Activated naive CD4-positive, alpha-beta T cell treated with anti-CD3 and anti-CD28 coated beads, Interleukin-2, amount 50 U/mL, for 24 hours (primary cell): ENCODE results near the gene GAS6.

Experiments used
- H3K27ac Mint-ChIP-seq: one replicate; pipeline ENCODE4 v1.8.0; 2021; ENCODE audit warnings: mild to moderate bottlenecking, mixed read lengths
- H3K27me3 Mint-ChIP-seq: one replicate; pipeline ENCODE4 v1.8.0; 2021; ENCODE audit warnings: mixed read lengths
- H3K36me3 Mint-ChIP-seq: one replicate; pipeline ENCODE4 v1.8.0; 2021; ENCODE audit warnings: mixed read lengths
- H3K4me1 Mint-ChIP-seq: one replicate; pipeline ENCODE4 v1.8.0; 2021; ENCODE audit warnings: mixed read lengths
- H3K4me3 Mint-ChIP-seq: one replicate; pipeline ENCODE4 v1.8.0; 2021; ENCODE audit warnings: mild to moderate bottlenecking, mixed read lengths
- H3K9me3 Mint-ChIP-seq: one replicate; pipeline ENCODE4 v1.8.0; 2021; ENCODE audit warnings: mixed read lengths

The GAS6 gene

GRCh38 chr13:113897966-113898365 lies 34.1 kb upstream of the GAS6 start:
- H3K27me3 Mint-ChIP-seq: peaks cover 5% of the 10 kb centered on the region
- no peak overlapping the region for H3K27ac Mint-ChIP-seq
- H3K4me3 Mint-ChIP-seq: no peak overlapping the region
- H3K4me1 Mint-ChIP-seq: no peaks in the 10 kb centered on the region
- no peaks in the 10 kb centered on the region for H3K36me3 Mint-ChIP-seq
- H3K9me3 Mint-ChIP-seq: peaks cover 5% of the 10 kb centered on the region

GRCh38 chr13:113897161-113897560 lies 33.3 kb upstream of the GAS6 start:
- Mint-ChIP-seq H3K9me3 (peaks cover 5% of the 10 kb centered on the region), H3K4me1 (no peaks in the 10 kb centered on the region), H3K27me3 (peaks cover 5% of the 10 kb centered on the region), H3K27ac (peak overlapping the region; percentile 48), H3K36me3 (no peaks in the 10 kb centered on the region), H3K4me3 (no peak overlapping the region)

GRCh38 chr13:113895436-113895835 lies 31.6 kb upstream of the GAS6 start:
- Mint-ChIP-seq H3K36me3 (no peaks in the 10 kb centered on the region), H3K4me3 (no peak overlapping the region), H3K27ac (no peak overlapping the region), H3K9me3 (peaks cover 5% of the 10 kb centered on the region), H3K27me3 (peaks cover 5% of the 10 kb centered on the region), H3K4me1 (no peaks in the 10 kb centered on the region)

- Mint-ChIP-seq H3K9me3 (peaks cover 5% of the 10 kb centered on the region), H3K36me3 (no peaks in the 10 kb centered on the region), H3K27ac (no peak overlapping the region), H3K4me1 (no peaks in the 10 kb centered on the region), H3K4me3 (no peak overlapping the region), H3K27me3 (peaks cover 2% of the 10 kb centered on the region)
Measured at GRCh38 chr13:113890774-113891480, 27.1 kb upstream of the GAS6 start.

- Mint-ChIP-seq H3K9me3 (no peaks in the 10 kb centered on the region), H3K36me3 (no peaks in the 10 kb centered on the region), H3K4me1 (no peaks in the 10 kb centered on the region), H3K27me3 (no peaks in the 10 kb centered on the region), H3K4me3 (no peak overlapping the region), H3K27ac (peak overlapping the region; percentile 55)
Measured at GRCh38 chr13:113889467-113889866, 25.6 kb upstream of the GAS6 start.

GRCh38 chr13:113888701-113889330 lies 24.9 kb upstream of the GAS6 start:
- no peaks in the 10 kb centered on the region for H3K27me3 Mint-ChIP-seq
- no peaks in the 10 kb centered on the region for H3K36me3 Mint-ChIP-seq
- no peak overlapping the region for H3K27ac Mint-ChIP-seq
- no peaks in the 10 kb centered on the region for H3K9me3 Mint-ChIP-seq
- H3K4me1 Mint-ChIP-seq: no peaks in the 10 kb centered on the region
- no peak overlapping the region for H3K4me3 Mint-ChIP-seq

- H3K4me3 Mint-ChIP-seq: no peak overlapping the region
- H3K9me3 Mint-ChIP-seq: no peaks in the 10 kb centered on the region
- H3K4me1 Mint-ChIP-seq: peaks cover 5% of the 10 kb centered on the region
- H3K27ac Mint-ChIP-seq: no peak overlapping the region
- H3K27me3 Mint-ChIP-seq: no peaks in the 10 kb centered on the region
- no peaks in the 10 kb centered on the region for H3K36me3 Mint-ChIP-seq
Measured at GRCh38 chr13:113887700-113888201, 23.9 kb upstream of the GAS6 start.

- no peak overlapping the region for H3K4me3 Mint-ChIP-seq
- no peaks in the 10 kb centered on the region for H3K36me3 Mint-ChIP-seq
- H3K9me3 Mint-ChIP-seq: no peaks in the 10 kb centered on the region
- H3K4me1 Mint-ChIP-seq: peaks cover 16% of the 10 kb centered on the region
- H3K27me3 Mint-ChIP-seq: no peaks in the 10 kb centered on the region
- no peak overlapping the region for H3K27ac Mint-ChIP-seq
Measured at GRCh38 chr13:113886561-113887112, 22.8 kb upstream of the GAS6 start.

- peaks cover 27% of the 10 kb centered on the region for H3K4me1 Mint-ChIP-seq
- no peak overlapping the region for H3K4me3 Mint-ChIP-seq
- H3K9me3 Mint-ChIP-seq: no peaks in the 10 kb centered on the region
- H3K27me3 Mint-ChIP-seq: no peaks in the 10 kb centered on the region
- H3K36me3 Mint-ChIP-seq: no peaks in the 10 kb centered on the region
- H3K27ac Mint-ChIP-seq: no peak overlapping the region
Measured at GRCh38 chr13:113884821-113885220, 20.9 kb upstream of the GAS6 start.

GRCh38 chr13:113883921-113884804 lies 20.3 kb upstream of the GAS6 start:
- Mint-ChIP-seq H3K27me3 (no peaks in the 10 kb centered on the region), H3K27ac (no peak overlapping the region), H3K4me3 (no peak overlapping the region), H3K36me3 (no peaks in the 10 kb centered on the region), H3K4me1 (peaks cover 27% of the 10 kb centered on the region), H3K9me3 (no peaks in the 10 kb centered on the region)

- Mint-ChIP-seq H3K27ac (no peak overlapping the region), H3K4me3 (no peak overlapping the region), H3K4me1 (peaks cover 27% of the 10 kb centered on the region), H3K36me3 (no peaks in the 10 kb centered on the region), H3K9me3 (no peaks in the 10 kb centered on the region), H3K27me3 (no peaks in the 10 kb centered on the region)
Measured at GRCh38 chr13:113883314-113883811, 19.5 kb upstream of the GAS6 start.

- Mint-ChIP-seq H3K9me3 (no peaks in the 10 kb centered on the region), H3K27me3 (no peaks in the 10 kb centered on the region), H3K4me3 (no peak overlapping the region), H3K4me1 (peaks cover 27% of the 10 kb centered on the region), H3K36me3 (no peaks in the 10 kb centered on the region), H3K27ac (peak overlapping the region; percentile 12)
Measured at GRCh38 chr13:113882716-113883115, 18.8 kb upstream of the GAS6 start.

GRCh38 chr13:113882267-113882630 lies 18.4 kb upstream of the GAS6 start:
- Mint-ChIP-seq H3K27ac (peak overlapping the region; percentile 12), H3K4me3 (no peak overlapping the region)

GRCh38 chr13:113881614-113882266 lies 17.9 kb upstream of the GAS6 start:
- Mint-ChIP-seq H3K27me3 (no peaks in the 10 kb centered on the region), H3K4me3 (no peak overlapping the region), H3K27ac (no peak overlapping the region), H3K4me1 (peaks cover 27% of the 10 kb centered on the region), H3K36me3 (no peaks in the 10 kb centered on the region), H3K9me3 (no peaks in the 10 kb centered on the region)

More at GRCh38 chr13:113882267-113882630, 18.4 kb upstream of the GAS6 start:
- Mint-ChIP-seq H3K9me3 (no peaks in the 10 kb centered on the region), H3K36me3 (no peaks in the 10 kb centered on the region), H3K27me3 (no peaks in the 10 kb centered on the region), H3K4me1 (peaks cover 27% of the 10 kb centered on the region)
